HG02759 (cell line): ENCODE results near the gene ERBB4.

ENCODE experiments used
- ATAC-seq: cut with Tn5 transposase; IDR thresholded peaks from one replicate; pipeline ENCODE4 v1.9.1; 2021; ENCODE audit warnings: mild to moderate bottlenecking, moderate library complexity; ENCODE audit not compliant: unreplicated experiment

ERBB4 gene

DNA sequence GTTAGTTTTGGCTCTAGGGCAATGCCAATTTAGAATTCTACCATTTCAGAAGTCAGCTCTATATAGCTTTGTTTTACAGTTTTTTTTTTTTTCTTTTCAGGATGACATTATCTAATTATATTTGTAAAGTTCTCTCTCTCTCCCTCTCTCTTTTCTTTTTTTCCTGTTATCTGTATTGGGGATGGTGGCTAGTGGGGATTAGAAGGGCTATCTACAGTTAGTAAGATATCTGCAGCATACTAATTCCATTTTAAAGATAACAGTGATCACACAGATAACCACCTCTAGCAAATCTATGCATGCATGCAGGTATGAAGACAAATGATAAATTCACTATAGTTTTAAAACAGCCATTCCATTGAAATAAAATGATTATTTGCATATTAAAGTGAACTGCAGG, 438.9 kb downstream of the ERBB4 start:
- no peak for ATAC-seq

DNA sequence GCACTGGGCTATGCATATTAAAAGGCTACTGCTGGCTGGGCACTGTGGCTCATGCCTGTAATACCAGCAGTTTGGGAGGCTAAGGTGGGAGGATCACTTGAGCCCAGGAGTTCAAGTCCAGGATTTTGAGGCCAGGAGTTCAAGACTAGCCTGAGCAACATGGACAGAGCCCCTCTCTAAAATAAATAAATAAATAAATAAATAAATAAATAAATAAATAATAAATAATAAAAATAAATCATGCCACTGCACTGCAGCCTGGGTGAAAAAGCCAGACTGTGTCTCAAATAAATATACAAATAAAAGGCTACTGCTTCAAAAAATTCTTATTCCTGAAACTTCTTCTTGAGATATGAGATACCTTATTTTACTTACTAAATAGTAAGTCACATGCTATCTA, 439.6 kb downstream of the ERBB4 start:
- ATAC-seq = no peak

DNA sequence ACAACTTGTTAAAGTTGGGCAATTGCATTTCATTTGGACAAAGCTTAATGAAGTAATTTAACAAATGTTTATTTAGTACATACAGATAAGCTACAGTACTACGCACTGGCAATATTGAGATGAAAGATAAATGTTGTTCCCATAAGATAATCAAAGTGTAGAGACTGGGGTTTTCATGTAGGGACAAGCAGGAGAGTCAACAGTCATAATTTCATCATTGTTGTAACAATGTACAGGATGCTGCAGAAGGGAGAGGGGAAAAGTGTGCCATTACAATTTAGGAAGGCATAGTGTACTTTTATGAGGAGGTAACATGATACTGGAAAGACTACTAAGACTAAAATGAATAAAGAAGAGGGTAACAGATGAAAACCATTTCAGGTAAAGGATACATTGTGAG, 441.6 kb downstream of the ERBB4 start:
- ATAC-seq = no peak

DNA sequence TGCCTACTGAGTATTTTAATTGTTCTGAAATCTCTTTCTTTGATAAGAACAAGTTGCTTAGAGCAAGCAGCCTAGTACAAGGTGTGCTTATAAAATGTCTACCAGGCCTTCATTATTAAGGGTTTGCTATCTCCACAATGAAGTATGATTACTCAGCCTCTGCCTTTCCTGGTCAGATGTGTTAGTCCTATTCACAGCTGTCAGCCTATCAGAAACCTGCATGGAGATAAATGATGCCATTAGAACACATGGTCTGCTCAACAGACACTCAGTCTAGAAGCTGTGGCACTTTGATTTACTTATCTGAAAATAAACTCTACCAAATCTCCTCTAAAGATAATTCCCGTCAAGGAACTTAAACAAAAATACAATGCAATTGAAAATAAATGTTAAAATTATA, 448.7 kb downstream of the ERBB4 start:
- no peak for ATAC-seq

DNA sequence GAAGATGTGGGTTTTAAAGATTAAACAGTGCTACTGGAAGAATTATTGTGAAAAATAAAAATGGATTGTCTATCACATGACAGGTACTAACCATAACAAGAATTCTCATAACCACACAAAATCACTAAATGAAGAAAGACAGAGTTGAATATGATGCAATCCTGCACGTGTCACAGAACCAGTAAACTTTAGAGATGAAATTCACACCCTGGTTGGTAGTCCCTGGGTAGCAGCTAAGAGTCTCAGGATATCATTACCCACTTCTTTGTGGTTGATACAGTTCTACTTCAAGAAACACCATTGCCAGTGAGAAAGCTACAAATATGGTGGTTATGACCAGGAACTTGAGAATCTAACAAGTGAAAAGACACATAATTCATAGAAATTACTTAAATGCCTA, 450.2 kb downstream of the ERBB4 start:
- ATAC-seq = no peak

DNA sequence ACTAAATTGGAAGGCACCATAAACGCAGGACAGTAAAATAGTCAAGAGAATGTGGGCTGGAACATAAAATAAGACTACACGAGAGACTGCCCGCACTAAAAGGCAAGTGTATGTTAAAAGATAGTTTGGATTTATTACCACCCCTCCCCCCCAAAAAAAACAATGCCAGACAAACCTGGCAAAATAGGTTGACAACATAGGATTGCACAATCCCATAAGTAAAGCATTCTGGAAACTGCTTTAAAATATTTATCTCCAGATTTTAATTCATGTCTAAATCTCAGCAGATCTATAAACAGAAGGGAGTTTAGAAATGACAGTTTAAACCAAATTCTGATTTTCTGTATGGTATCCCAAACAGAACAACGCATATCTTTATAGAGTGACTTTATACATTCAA, 455.1 kb downstream of the ERBB4 start:
- no peak for ATAC-seq

DNA sequence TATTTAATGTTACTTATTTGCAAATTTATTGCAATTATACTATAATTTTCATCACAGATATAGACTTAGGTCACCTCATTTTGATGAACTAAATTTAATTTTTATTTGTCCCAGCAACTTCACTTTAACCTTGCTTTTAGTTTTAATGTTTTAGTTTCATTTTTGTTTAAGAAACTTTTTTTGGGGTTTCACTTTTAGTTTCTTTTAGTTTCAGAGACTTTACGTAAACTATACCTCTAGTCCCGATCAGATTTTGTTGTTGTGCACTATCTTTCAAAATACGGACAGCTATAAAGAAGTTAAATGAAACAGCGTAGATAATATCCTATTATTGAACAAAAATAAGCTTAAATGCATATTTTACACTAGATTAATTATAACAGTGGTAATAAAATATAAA, 460.5 kb downstream of the ERBB4 start:
- ATAC-seq = peak; percentile 66

DNA sequence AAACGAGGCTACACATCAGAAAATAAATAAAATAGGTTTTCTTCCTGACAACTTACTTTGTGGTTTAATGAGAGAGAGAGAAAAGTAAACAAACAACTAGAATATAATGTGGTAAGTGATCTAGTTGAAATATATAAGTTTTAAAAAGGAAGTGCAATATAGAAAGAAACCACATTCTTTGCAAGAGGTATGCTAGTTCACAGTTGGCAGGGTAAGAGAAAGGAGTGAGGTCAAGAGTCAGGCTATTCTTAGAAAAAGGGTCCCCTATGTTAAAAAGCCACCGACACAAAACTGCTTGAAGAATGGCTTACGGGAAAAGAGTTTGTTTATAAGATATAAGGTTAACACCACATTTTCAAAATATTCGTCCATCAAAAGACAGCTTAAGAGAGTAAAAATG, 462.1 kb downstream of the ERBB4 start:
- ATAC-seq = peak; percentile 40

DNA sequence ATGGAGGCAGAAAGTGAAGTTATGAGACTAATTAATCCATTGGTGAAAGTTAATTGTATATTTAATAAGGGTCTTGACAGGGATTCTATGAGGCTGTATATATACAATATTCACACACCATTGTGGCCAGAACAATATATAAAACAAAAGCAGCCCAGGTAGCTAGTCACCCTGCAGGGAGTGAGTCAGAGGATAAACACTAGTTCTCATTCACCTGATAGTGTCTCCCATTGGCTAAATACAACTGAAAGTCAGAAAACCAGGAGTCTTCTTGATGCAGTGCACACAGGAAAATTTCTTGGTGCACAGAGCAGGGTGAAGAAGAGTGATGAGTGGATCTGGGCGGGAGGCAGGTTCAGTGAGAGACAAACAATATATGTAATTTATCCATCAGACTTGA, 465.2 kb downstream of the ERBB4 start:
- no peak for ATAC-seq

DNA sequence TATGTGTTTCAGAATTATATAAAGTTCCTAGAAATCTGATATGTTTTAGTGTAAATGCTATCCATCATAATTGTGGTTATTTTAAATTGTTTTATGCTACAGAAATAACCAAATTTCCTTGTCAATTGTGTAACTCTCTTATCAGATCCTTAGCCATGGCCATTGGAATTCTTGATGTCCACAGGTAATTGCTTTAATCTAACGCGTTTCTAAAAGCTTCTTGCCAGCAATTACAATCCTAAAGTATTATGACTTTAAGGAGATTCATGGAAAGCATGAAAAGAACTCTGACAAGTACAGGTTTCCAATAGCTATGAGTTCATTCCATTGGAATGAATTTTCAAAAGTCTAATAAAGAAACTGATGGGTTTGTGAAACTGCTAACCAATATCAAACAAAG, 472.1 kb downstream of the ERBB4 start:
- ATAC-seq = no peak

DNA sequence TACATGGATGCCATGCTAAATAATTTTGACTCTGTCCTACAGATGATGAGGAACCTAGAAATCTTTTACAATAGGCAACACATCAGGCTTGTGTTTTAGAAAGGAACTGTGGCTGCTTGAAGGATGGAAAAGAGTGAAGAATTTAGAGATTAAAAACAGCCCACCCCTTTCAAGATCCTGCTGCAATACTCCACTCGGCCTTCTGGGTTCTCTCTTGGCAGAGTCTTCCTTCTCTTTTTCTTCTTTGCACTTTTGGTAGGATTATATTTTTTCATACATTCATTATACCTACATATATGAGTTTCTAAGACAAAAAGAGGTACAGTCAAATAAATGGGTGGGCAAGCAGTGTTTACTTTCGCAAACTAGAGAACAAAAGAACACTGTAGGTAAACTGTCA, 474.3 kb downstream of the ERBB4 start:
- ATAC-seq = no peak

DNA sequence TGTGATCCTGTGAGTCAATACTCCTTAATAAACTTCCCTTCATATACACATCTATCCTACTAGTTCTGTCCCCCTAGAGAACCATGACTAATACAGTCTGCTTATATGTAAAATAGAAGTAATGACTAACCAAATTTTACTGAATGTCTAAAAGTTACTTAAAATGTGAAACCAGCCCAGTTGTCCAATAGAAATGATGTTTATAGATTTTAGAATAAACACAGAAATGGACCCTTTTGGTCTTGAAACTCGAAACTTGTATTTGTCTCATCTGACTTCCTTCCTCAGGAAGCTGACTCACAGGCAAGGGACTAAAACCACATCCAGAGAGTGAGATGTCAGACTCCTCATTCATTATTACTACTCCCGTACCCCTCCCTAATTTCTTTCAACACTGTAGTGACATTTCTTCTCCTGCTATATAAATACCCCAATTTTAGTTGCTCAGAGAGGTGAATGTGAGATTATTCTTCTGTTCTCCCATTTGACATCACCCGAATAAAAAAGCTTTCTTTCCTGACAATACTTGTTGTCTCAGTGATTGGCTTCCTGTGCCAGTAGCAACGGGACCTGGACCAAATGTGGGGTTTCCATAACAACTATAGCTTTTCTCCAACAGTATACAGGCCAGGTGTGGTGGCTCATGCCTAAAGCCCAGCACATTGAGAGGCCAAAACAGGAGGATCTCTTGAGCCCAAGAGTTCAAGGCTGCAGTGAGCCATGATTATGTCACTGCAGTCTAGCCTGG, 486.0 kb downstream of the ERBB4 start:
- ATAC-seq = peak; percentile 49

DNA sequence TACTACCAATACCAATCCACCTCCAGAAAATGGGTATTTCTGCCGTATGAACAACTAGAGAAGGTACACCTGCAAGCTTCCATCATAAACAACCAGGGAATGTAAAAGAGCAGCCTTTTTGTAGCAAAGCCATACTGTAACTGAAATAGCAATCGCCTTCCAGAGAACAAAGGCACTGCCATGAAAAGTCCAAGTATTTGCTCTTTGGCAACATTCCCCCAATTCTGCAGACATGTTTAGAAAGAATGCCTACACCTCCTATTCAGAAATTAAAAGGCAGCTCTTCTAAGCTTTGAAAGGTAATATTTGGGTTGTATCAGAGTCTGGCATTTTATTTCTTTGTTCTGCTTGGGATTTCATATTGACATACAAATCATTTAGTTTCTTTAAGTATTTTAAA, 487.7 kb downstream of the ERBB4 start:
- ATAC-seq = no peak

DNA sequence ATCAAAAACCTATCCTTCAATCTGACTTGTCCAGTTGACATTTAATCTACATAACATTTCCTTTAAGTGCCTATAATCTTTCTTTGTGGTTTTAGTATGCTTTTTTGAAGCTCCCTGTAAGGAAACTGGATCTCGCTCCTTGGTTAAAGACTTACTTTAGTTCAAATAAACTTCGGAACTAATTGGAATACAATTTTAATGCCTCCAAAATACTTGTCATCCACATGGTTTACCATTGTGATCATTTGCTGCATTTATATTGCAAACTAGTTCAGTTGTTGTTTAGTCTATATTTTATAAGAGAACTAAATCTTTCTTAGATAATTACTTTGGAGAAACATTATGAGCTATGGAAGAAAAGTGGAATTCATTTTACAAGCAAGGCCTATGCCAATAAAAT, 496.0 kb downstream of the ERBB4 start:
- ATAC-seq = no peak

DNA sequence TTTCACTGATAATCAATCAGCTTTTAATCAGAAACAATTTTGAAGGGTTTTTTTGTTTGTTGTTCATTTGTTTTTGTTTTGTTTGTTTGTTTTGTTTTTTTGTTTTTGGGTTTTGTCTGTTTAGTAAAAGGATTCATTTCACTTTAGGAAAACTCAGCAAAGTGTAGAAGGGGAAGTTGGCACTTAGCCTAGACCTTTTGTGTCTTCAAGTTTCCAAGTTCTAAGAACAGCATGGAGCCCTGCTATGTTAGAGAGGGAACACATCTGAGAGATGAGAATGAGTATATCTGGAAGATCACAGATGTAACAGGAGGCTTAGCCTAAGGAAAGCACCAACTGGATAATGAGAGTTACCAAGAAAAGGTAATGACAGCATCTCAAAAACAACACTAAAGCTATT, 501.5 kb downstream of the ERBB4 start:
- ATAC-seq = no peak

DNA sequence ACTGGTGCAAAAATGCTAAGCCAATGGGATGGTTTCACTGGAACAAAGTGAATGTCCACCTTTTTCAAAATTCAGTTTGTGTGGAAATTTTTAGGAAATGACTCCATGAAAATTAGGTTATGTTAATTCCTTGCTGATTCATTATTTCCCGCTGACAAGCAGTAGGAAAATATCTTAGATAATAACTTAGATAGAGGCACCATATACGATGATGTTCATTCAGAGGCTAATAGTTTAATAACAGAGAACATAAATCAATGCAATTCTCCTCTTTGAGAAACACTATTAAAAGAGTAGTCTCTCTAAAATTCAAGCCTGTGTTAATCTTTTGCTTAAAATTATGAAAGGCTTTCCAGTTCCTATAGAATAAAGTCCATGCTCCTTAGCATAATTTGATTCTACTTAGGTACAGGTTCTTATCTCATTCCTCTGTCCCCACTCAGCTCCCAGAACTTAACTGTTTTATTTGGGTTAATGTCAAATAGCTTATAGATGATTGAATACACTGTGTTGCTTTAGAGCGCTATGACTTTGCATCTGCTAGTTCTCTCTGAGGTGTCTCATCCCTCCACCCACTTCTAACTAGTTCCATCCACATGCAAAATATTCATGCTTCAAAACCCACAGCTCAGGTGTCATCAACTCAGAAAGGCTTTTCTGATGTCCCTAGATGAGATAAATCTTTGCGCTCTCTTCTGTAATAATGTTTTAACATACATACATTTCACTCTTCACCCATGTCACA, 503.6 kb downstream of the ERBB4 start:
- ATAC-seq = no peak

DNA sequence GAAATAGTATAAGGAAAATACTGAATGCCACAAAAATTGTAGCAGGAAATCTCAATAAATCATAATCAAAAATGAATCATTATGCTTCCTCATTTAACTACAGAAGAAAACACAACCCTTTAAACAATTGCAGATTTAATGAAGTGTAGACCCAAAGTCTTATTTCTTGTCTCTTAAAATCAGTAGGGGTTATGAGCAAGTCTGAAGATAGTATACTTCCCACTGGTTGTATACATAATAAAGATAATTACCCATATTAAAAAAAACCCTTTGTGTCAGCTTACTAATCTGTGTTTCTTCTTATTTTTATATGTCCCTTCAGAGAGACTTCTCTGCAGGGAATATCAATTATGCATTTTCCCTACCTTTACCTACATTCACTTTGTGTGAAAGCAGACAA, 504.7 kb downstream of the ERBB4 start:
- ATAC-seq = no peak

DNA sequence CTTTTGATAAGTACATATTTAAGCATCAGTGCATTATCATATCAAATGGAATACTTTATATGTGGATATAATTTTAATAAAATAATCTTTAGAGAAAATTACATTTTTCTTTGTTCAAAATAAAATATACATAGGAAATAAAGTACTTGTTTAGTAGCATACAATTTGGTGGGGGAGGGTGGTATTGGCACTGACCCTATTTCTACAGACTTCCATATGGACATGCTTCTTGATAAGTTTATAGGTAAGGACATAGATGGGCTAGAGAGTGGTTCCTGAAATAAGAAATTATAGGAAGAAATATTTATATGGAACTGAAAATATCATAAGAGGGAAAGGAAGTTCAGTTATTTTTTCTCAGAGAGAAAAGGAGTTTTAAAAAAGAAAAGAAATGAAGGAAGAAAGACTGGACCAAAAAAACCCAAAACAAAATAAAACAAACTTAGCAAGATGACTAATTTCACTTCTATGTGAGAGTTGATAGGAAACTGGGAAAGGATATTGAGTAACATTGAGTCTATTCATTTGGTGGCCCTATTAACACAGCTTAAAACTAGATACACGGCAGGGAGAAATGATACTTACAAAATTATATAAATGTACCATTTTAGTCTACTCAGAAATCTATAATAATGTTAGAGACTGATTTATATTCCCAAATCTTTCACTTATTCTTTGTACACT, 505.9 kb downstream of the ERBB4 start:
- ATAC-seq = no peak

DNA sequence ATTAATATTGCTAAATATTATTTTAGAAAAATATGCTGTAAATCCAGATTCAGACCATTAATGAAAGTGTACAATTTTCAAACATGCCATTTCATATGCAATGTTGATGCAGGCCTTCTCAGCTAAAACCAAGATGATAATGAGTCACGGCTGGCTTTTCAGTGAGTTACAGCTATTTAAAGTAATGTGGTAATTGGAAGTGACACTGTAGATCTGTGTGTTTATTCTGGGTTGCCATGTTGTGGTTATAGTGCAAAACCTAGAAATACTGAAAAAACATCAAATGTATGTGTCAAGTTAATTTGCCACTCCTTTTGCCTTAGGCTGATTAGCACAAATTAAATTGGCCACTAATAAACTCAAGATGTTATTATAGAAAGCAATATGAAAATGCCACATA, 506.6 kb downstream of the ERBB4 start:
- ATAC-seq = no peak

DNA sequence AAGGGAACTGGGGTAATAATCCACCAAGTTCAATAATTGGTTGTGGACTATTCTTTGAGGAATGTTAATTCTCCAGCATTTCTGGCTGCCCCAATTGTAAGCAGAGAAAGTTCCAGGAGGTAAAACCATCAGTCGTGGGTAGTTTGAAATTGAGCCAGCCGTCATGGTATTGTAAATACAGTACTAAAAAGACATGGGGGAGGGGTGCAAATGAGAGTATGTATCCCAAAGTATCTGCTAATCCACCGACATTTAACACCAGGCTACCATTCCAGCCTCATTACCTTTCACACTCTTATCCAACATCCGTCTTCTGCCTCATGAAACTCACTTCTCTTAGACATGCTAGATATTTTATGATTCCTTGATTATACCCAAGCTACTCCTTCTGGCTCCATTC, 507.9 kb downstream of the ERBB4 start:
- ATAC-seq = no peak

DNA sequence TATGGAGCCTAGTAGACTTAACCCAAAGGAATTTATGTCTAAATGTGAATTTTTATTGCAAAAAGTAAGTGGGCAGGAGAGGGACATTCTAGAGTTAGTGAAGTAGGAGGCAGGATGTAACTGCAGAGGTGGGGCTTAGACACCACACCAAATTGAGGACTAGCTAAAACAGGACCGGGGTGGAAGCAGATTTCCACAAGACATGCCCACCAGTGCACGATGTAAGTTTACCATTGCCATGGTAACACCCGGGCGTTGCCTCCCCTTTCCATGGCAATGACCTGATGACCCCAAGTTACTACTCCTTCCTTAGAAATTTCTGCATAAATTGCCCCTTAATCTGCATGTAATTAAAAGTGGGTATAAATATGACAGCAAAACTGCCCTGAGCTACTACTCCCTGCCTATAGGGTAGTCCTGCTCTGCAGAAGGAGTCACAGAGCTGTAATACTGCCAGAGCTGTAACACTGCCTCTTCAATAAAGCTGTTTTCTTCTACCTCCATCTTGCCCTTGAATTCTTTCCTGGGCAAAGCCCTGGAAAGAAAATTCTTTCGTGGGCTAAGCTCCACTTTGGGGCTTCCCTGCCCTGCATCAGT, 509.7 kb downstream of the ERBB4 start:
- ATAC-seq = no peak
